Ishikawa (cell line): ENCODE data around the gene ARHGAP42.

Experiments
- CEBPB ChIP-seq: IDR thresholded peaks from 2 replicates; pipeline ENCODE4 v1.6.1; 2012
- CREB1 ChIP-seq: IDR thresholded peaks from 2 replicates; pipeline ENCODE4 v1.6.1; 2012; ENCODE audit warnings: low read depth
- EGR1 ChIP-seq: IDR thresholded peaks from 2 replicates; pipeline ENCODE4 v1.6.1; 2012
- EP300 ChIP-seq: IDR thresholded peaks from 2 replicates; pipeline ENCODE4 v1.6.1; 2012; ENCODE audit warnings: borderline replicate concordance
- FOXM1 ChIP-seq: IDR thresholded peaks from 2 replicates; pipeline ENCODE4 v1.6.1; 2012; ENCODE audit warnings: low read depth, borderline replicate concordance
- NFIC ChIP-seq: IDR thresholded peaks from 2 replicates; pipeline ENCODE4 v1.6.1; 2012
- RAD21 ChIP-seq: IDR thresholded peaks from 2 replicates; pipeline ENCODE4 v1.6.1; 2012; ENCODE audit warnings: low read depth
- TAF1 ChIP-seq: IDR thresholded peaks from 2 replicates; pipeline ENCODE4 v1.6.1; 2012; ENCODE audit warnings: low read depth, mild to moderate bottlenecking
- TCF12 ChIP-seq: IDR thresholded peaks from 2 replicates; pipeline ENCODE4 v1.6.1; 2012; ENCODE audit warnings: low read depth
- TEAD4 ChIP-seq: IDR thresholded peaks from 2 replicates; pipeline ENCODE4 v1.6.1; 2012
- YY1 ChIP-seq: IDR thresholded peaks from 2 replicates; pipeline ENCODE4 v1.6.1; 2012; ENCODE audit warnings: low read depth
- ZBTB7A ChIP-seq: IDR thresholded peaks from 2 replicates; pipeline ENCODE4 v1.6.1; 2012; ENCODE audit warnings: low read depth
- TF ChIP-seq, protein P1 (sequence below): IDR thresholded peaks from 2 replicates; pipeline ENCODE4 v1.6.1; 2012
- TF ChIP-seq, protein P2 (sequence below): IDR thresholded peaks from 2 replicates; pipeline ENCODE4 v1.6.1; 2012
- TF ChIP-seq, protein P3 (sequence below): IDR thresholded peaks from 2 replicates; pipeline ENCODE4 v1.6.1; 2012; ENCODE audit warnings: low read depth, mild to moderate bottlenecking

Gene ARHGAP42

DNA sequence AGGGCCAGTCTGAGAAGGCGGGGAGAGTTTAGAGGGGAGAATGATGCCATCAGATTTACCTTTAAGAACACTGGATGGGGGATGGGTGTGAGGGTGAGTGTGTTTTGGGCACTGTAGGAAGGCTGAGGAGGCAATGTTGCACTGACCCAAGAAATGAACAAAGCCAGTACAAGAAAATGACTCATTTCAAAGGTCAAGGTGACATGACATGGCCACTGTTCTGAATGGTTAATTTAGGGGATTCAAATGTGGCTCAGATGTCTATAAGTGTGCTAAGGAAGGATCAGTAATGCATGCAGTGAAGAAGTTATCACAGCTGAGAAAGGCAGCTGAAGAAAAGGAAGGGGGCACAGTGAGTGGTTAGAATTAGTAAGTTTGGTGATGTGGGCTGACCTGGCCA lies 312.7 kb downstream of the ARHGAP42 start:
- no peak for TF ChIP-seq TAF1
- TF ChIP-seq TCF12, result no peak
- no peak for TF ChIP-seq TEAD4
- TF ChIP-seq CREB1, result no peak
- no peak for TF ChIP-seq RAD21
- no peak for TF ChIP-seq FOXM1
- TF ChIP-seq, protein P1, sequence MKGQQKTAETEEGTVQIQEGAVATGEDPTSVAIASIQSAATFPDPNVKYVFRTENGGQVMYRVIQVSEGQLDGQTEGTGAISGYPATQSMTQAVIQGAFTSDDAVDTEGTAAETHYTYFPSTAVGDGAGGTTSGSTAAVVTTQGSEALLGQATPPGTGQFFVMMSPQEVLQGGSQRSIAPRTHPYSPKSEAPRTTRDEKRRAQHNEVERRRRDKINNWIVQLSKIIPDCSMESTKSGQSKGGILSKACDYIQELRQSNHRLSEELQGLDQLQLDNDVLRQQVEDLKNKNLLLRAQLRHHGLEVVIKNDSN, result no peak
- TF ChIP-seq ZBTB7A, result no peak
- TF ChIP-seq, protein P2, sequence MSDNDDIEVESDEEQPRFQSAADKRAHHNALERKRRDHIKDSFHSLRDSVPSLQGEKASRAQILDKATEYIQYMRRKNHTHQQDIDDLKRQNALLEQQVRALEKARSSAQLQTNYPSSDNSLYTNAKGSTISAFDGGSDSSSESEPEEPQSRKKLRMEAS, result no peak
- TF ChIP-seq CEBPB, result no peak
- no peak for TF ChIP-seq YY1
- TF ChIP-seq, protein P3, sequence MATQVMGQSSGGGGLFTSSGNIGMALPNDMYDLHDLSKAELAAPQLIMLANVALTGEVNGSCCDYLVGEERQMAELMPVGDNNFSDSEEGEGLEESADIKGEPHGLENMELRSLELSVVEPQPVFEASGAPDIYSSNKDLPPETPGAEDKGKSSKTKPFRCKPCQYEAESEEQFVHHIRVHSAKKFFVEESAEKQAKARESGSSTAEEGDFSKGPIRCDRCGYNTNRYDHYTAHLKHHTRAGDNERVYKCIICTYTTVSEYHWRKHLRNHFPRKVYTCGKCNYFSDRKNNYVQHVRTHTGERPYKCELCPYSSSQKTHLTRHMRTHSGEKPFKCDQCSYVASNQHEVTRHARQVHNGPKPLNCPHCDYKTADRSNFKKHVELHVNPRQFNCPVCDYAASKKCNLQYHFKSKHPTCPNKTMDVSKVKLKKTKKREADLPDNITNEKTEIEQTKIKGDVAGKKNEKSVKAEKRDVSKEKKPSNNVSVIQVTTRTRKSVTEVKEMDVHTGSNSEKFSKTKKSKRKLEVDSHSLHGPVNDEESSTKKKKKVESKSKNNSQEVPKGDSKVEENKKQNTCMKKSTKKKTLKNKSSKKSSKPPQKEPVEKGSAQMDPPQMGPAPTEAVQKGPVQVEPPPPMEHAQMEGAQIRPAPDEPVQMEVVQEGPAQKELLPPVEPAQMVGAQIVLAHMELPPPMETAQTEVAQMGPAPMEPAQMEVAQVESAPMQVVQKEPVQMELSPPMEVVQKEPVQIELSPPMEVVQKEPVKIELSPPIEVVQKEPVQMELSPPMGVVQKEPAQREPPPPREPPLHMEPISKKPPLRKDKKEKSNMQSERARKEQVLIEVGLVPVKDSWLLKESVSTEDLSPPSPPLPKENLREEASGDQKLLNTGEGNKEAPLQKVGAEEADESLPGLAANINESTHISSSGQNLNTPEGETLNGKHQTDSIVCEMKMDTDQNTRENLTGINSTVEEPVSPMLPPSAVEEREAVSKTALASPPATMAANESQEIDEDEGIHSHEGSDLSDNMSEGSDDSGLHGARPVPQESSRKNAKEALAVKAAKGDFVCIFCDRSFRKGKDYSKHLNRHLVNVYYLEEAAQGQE, result no peak

- TF ChIP-seq, protein P1, result no peak
- TF ChIP-seq, protein P2, result no peak
- TF ChIP-seq YY1 (no peak), TEAD4 (no peak), NFIC (no peak), FOXM1 (no peak), EP300 (no peak), TAF1 (no peak), RAD21 (no peak), TCF12 (no peak), ZBTB7A (no peak), CEBPB (no peak), CREB1 (no peak), EGR1 (no peak)
- TF ChIP-seq, protein P3, result no peak
Measured at GRCh38 chr11:101003468-101003867, 316.4 kb downstream of the ARHGAP42 start.

DNA sequence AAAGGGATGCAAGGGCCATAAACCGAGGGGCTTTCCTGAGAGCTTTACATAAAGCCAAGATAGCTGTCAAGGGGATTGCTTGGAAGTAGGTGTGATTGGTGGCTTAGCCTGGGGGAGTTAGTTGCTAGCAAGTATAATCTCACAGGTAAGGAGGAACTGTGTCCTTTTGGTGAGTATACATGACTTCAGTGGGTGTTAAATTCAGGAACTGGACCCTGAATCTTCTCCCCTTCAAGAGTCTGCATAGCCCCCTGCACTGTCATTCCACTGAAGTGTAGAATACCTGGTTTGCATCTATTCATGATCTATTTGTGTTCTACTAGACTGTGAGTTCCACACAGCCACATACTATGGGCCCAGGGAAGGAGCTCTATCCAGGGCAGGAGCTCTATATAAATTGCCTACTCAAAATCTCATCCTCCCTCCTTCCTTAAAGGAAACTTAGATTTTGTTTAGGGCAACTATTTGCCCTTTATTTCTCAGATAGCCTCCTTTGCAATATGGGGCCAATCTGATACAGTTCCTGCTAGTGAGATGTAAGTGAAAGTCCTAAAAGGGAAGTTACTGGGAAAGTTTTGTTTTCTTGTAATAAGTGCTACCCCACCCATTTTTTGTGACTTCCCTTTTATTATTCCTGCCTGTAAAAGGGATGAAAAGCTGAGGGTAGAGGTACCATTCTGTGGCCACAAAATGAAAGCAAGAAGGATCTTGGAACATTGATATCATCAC lies 322.0 kb downstream of the ARHGAP42 start:
- TF ChIP-seq YY1, result no peak
- TF ChIP-seq CREB1, result no peak
- no peak for TF ChIP-seq TEAD4
- TF ChIP-seq TAF1, result no peak
- TF ChIP-seq, protein P2, result no peak
- TF ChIP-seq NFIC, result no peak
- TF ChIP-seq RAD21, result no peak
- TF ChIP-seq FOXM1, result no peak
- no peak for TF ChIP-seq CEBPB
- TF ChIP-seq EP300, result no peak
- no peak for TF ChIP-seq EGR1
- TF ChIP-seq ZBTB7A, result no peak
- no peak for TF ChIP-seq TCF12
- TF ChIP-seq, protein P3, result no peak
- TF ChIP-seq, protein P1, result no peak

- no peak for TF ChIP-seq TCF12
- no peak for TF ChIP-seq TAF1
- no peak for TF ChIP-seq YY1
- TF ChIP-seq, protein P1, result no peak
- no peak for TF ChIP-seq RAD21
- TF ChIP-seq, protein P2, result no peak
- TF ChIP-seq, protein P3, result no peak
- no peak for TF ChIP-seq NFIC
- TF ChIP-seq EGR1, result no peak
- TF ChIP-seq CEBPB, result no peak
- no peak for TF ChIP-seq ZBTB7A
- no peak for TF ChIP-seq FOXM1
- TF ChIP-seq CREB1, result no peak
- TF ChIP-seq TEAD4, result no peak
Measured at GRCh38 chr11:101009690-101010055, 322.6 kb downstream of the ARHGAP42 start.
